ENCODE data around the gene STPG3. TPM values are rescaled to one million over a fixed set of nuclear protein-coding genes. Genes with fewer than 3 reads are reported as not detected.

Gene STPG3
- total and polyA plus RNA-seq, 9 of the 15 experiments (the other 6 are each of a cell fraction or from before 2014, with no cell fraction given) = not detected

DNA sequence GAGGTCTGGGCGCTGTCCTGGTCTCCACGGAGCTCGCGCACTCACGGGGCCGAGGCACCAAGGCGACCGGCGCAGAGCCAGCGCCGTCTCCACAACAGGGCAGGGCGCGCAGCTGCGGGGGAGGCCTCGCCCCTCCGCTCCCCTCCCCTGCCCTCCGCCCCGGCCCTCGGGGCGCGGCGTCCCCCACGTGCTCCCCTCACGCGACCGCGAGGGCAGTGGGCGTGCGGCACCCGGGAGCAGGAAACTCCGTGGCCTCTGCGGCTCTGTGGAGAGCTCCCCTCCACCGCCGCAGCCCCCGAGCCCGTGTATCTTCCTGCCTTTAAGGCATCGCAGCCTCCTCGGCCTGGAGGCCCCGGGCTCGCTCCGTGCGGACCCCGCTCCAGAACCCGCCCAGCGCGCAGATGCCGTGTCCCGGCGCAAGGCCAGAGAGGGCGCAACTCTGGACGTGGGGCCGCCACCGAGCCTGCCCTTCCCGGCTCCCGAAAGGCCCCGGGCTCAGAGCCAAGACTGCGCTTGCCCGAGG lies 10.7 kb upstream of the STPG3 start (continued):
- TF ChIP-seq, protein P1, sequence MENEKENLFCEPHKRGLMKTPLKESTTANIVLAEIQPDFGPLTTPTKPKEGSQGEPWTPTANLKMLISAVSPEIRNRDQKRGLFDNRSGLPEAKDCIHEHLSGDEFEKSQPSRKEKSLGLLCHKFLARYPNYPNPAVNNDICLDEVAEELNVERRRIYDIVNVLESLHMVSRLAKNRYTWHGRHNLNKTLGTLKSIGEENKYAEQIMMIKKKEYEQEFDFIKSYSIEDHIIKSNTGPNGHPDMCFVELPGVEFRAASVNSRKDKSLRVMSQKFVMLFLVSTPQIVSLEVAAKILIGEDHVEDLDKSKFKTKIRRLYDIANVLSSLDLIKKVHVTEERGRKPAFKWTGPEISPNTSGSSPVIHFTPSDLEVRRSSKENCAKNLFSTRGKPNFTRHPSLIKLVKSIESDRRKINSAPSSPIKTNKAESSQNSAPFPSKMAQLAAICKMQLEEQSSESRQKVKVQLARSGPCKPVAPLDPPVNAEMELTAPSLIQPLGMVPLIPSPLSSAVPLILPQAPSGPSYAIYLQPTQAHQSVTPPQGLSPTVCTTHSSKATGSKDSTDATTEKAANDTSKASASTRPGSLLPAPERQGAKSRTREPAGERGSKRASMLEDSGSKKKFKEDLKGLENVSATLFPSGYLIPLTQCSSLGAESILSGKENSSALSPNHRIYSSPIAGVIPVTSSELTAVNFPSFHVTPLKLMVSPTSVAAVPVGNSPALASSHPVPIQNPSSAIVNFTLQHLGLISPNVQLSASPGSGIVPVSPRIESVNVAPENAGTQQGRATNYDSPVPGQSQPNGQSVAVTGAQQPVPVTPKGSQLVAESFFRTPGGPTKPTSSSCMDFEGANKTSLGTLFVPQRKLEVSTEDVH (IDR thresholded peaks at IDR 0.05; ENCODE audit: low read depth, partially characterized antibody) = no peak
- TF ChIP-seq BACH1 (tag; IDR thresholded peaks at IDR 0.05) (no peak), ELF1 (tag; IDR thresholded peaks at IDR 0.05) (no peak), KDM4B (IDR thresholded peaks at IDR 0.05; ENCODE audit: borderline replicate concordance in 2 of 2, low read depth in 1 of 2) (peak in 1 of 2 experiments; percentile 59; a peak in 1 of 4 replicates), ZC3H4 (CRISPR knock-in tag; IDR thresholded peaks at IDR 0.05; ENCODE audit: borderline replicate concordance) (no peak), ZNF586 (CRISPR knock-in tag; conservative IDR thresholded peaks at IDR 0.05) (no peak), ZNF79 (CRISPR knock-in tag; IDR thresholded peaks at IDR 0.05; ENCODE audit: low read depth) (no peak), POLR2B (IDR thresholded peaks at IDR 0.05; ENCODE audit: low read depth, partially characterized antibody) (peak; percentile 52), TAL1 (IDR thresholded peaks at IDR 0.05) (no peak), HDAC3 (IDR thresholded peaks at IDR 0.05; ENCODE audit: borderline replicate concordance, partially characterized antibody) (no peak), SRSF7 (optimal IDR thresholded peaks at IDR 0.05; ENCODE audit: low read depth, low read length) (no peak), CTBP1 (IDR thresholded peaks at IDR 0.05; ENCODE audit: borderline replicate concordance) (peak; percentile 94), FOXK1 (CRISPR knock-in tag; IDR thresholded peaks at IDR 0.05; ENCODE audit: borderline replicate concordance) (peak; percentile 69; the same call in 1 of the 2 replicates), BDP1 (IDR thresholded peaks at IDR 0.05; ENCODE audit: insufficient read depth, insufficient read length) (no peak), HNRNPUL1 (IDR thresholded peaks at IDR 0.05; ENCODE audit: low read length) (no peak), ZNF134 (CRISPR knock-in tag; conservative IDR thresholded peaks at IDR 0.05) (no peak; the same call in 1 of the 2 replicates)
- TF ChIP-seq, protein P2, sequence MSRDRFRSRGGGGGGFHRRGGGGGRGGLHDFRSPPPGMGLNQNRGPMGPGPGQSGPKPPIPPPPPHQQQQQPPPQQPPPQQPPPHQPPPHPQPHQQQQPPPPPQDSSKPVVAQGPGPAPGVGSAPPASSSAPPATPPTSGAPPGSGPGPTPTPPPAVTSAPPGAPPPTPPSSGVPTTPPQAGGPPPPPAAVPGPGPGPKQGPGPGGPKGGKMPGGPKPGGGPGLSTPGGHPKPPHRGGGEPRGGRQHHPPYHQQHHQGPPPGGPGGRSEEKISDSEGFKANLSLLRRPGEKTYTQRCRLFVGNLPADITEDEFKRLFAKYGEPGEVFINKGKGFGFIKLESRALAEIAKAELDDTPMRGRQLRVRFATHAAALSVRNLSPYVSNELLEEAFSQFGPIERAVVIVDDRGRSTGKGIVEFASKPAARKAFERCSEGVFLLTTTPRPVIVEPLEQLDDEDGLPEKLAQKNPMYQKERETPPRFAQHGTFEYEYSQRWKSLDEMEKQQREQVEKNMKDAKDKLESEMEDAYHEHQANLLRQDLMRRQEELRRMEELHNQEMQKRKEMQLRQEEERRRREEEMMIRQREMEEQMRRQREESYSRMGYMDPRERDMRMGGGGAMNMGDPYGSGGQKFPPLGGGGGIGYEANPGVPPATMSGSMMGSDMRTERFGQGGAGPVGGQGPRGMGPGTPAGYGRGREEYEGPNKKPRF (IDR thresholded peaks at IDR 0.05; ENCODE audit: low read depth, low read length) = no peak
- TF ChIP-seq, protein P3, sequence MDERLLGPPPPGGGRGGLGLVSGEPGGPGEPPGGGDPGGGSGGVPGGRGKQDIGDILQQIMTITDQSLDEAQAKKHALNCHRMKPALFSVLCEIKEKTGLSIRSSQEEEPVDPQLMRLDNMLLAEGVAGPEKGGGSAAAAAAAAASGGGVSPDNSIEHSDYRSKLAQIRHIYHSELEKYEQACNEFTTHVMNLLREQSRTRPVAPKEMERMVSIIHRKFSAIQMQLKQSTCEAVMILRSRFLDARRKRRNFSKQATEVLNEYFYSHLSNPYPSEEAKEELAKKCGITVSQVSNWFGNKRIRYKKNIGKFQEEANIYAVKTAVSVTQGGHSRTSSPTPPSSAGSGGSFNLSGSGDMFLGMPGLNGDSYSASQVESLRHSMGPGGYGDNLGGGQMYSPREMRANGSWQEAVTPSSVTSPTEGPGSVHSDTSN (CRISPR knock-in tag; IDR thresholded peaks at IDR 0.05; ENCODE audit: low read depth) = no peak
- TF ChIP-seq, protein P3 (tag; conservative IDR thresholded peaks at IDR 0.05; ENCODE audit: low read depth) = no peak
